8988T (cell line): ENCODE data around the gene C1orf35.

Experiments used
- DNase-seq: peaks from one replicate; pipeline ENCODE4 v3.0.0; 2011

C1orf35 gene

DNA sequence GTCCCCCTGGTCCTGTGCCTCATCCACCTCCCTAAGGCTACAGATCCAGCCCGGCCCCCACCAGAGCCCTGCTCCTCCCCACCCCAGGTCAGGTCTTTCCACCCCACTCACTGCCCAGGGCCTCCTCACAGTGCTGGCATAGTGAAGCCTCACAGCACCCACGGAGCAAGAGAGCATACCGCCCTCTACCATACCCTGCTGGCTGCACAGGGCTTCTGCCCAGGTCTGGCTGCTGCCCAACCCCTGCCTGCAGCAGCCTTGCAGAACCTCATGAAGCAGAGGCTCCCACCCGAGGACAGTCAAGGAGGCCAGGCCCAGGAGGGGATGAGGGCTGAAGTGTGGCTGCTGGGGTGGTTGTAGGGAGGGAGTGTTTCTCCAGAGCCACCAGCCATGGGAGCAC, 40.3 kb downstream of the C1orf35 start:
- DNase-seq: no peak

DNA sequence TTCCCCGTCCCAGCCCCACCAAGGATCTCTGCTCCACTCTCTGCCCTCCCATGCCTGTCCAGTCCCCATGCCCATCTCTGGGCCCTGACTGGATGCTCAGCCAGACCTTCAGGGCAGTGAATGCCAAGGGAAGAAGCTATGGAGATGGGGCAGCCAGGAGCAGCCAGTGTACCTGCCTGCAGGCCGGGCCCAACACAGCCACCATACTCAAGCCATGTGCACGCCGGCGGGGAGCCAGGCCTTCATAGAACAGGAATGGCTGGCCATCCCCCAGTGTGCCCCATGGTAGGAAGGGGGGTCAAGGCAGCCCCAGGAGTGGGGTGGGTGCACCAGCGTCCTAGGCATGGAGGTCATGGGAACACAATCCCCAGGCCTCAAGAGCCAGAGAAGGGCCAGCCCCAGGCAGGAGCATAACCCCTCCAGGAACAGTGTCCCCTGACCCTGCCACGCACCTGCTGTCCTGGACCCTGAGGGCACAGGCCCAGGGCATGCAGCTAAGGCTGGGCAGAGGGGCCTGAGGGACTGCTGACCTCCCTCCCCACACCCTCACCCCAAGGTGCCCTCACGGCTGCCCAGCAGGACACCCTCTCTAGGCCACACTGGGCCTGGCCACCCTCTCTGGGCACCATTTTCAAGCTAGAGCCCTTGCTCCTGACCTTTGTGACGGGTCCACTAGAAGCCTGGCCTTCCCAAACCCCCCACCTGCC, 40.9 kb downstream of the C1orf35 start:
- DNase-seq: no peak

DNA sequence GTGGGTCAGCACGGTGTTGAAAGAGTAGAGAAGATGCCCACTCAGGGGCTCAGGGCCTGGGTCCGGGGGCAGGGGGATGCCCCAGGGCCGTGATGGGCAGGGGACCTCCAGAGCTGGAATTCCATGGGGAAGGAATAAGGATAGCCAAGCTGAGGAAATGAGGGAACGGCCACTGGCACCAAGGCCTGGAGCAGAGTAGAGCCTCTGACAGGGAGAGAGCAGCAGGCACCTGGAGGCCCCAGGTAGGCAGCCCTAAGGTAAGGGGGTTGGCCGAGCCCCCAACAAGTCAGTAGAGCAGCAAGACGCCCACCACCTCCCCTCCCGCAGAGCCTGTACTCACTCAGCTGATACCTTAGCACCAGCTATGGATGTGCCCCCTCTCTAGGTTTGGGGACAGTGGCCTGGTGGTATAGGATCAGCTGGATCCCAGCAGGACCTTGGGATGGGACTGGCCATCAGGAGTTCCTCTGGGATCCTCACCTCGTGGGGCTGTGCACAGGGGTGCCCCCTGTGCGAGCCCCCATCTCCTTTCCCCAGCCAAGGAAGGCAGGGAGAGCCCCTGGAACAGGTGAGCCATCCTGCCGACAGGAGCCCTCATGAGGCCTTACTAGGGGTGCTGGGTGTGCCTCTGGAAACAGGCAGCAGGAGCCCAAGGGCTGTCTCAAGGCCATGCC, 41.6 kb downstream of the C1orf35 start:
- DNase-seq: no peak

DNA sequence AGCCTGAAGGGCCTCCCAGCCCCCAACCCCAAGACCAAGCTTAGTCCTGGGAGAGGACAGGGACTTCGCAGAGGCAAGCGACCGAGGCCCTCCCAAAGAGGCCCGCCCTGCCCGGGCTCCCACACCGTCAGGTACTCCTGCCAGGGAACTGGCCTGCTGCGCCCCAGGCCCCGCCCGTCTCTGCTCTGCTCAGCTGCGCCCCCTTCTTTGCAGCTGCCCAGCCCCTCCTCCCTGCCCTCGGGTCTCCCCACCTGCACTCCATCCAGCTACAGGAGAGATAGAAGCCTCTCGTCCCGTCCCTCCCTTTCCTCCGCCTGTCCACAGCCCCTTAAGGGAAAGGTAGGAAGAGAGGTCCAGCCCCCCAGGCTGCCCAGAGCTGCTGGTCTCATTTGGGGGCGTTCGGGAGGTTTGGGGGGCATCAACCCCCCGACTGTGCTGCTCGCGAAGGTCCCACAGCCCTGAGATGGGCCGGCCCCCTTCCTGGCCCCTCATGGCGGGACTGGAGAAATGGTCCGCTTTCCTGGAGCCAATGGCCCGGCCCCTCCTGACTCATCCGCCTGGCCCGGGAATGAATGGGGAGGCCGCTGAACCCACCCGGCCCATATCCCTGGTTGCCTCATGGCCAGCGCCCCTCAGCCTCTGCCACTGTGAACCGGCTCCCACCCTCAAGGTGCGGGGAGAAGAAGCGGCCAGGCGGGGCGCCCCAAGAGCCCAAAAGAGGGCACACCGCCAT, 42.5 kb downstream of the C1orf35 start:
- no peak for DNase-seq

DNA sequence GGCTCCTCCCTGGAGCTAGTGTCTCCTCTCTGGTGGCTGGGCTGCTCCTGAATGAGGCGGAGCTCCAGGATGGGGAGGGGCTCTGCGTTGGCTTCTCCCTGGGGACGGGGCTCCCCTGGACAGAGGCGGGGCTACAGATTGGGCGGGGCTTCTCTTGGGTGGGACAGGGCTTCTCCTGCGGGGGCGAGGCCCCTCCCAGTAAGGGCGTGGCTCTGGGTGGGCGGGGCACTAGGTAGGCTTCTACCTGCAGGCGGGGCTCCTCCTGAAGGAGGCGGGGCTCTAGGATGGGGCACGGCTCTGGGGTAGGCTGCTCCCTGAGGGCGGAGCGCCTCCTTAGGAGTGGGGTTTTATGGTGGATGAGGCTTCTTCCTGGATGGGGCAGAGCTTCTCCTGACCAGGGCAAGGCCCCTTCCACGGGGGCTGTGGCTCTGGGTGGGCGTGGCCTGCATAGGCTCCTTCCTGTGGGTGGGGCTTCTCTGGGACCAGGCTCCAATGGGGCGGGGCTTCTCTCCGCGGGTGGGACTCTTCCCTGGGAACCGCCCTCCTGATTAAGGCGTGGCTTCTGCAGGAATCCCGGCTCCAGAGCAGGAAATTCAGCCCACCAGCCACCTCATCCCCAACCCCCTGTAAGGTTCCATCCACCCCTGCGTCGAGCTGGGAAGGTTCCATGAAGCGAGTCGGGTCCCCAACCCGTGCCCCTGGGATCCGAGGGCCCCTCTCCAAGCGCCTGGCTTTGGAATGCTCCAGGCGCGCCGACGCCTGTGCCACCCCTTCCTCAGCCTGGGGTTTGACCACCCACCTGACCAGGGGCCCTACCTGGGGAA, 43.3 kb downstream of the C1orf35 start:
- DNase-seq: no peak

DNA sequence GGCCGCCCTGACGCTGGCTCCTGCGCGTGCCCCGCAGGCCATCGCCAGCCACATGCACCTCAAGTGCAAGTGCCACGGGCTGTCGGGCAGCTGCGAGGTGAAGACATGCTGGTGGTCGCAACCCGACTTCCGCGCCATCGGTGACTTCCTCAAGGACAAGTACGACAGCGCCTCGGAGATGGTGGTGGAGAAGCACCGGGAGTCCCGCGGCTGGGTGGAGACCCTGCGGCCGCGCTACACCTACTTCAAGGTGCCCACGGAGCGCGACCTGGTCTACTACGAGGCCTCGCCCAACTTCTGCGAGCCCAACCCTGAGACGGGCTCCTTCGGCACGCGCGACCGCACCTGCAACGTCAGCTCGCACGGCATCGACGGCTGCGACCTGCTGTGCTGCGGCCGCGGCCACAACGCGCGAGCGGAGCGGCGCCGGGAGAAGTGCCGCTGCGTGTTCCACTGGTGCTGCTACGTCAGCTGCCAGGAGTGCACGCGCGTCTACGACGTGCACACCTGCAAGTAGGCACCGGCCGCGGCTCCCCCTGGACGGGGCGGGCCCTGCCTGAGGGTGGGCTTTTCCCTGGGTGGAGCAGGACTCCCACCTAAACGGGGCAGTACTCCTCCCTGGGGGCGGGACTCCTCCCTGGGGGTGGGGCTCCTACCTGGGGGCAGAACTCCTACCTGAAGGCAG, 44.0 kb downstream of the C1orf35 start:
- no peak for DNase-seq

- no peak for DNase-seq
Measured at GRCh38 chr1:228058172-228058948, 44.8 kb downstream of the C1orf35 start.
